Measurements from ENCODE around the gene CAMSAP2.

DNA sequence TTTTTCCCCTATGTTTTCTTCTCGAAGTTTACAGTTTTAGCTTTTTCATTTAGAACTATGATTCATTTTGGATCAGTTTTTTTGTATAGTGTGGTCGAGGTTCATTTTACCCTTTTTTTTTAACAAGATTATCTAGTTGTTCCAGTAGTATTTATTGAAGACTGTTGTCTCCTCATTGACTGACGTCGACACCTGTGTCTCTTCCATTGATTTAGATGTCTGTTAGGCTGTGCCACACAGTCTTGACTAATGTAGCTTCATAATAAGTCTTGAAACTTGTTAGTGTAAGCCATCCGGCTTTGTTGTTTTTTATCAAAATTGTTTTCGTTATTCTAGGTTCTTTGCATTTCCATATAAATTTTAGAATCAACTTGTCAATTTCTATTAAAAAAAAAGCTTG, 45.2 kb downstream of the CAMSAP2 start:
- no peak for TF ChIP-seq EP300 (IDR thresholded peaks at IDR 0.05)
- TF ChIP-seq POLR2A (IDR thresholded peaks at IDR 0.05): no peak
- TF ChIP-seq, protein P1, sequence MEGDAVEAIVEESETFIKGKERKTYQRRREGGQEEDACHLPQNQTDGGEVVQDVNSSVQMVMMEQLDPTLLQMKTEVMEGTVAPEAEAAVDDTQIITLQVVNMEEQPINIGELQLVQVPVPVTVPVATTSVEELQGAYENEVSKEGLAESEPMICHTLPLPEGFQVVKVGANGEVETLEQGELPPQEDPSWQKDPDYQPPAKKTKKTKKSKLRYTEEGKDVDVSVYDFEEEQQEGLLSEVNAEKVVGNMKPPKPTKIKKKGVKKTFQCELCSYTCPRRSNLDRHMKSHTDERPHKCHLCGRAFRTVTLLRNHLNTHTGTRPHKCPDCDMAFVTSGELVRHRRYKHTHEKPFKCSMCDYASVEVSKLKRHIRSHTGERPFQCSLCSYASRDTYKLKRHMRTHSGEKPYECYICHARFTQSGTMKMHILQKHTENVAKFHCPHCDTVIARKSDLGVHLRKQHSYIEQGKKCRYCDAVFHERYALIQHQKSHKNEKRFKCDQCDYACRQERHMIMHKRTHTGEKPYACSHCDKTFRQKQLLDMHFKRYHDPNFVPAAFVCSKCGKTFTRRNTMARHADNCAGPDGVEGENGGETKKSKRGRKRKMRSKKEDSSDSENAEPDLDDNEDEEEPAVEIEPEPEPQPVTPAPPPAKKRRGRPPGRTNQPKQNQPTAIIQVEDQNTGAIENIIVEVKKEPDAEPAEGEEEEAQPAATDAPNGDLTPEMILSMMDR (IDR thresholded peaks at IDR 0.05): no peak
- no peak for TF ChIP-seq POLR2AphosphoS5 (IDR thresholded peaks at IDR 0.05)
